Measurements from ENCODE around the gene STK4. TPM values are rescaled to one million over a fixed set of nuclear protein-coding genes. Genes with fewer than 3 reads are reported as not detected.

STK4 gene
- total RNA-seq, 4 donors from 2014 or later, result 27.7 to 128 (median 42.9) TPM

DNA sequence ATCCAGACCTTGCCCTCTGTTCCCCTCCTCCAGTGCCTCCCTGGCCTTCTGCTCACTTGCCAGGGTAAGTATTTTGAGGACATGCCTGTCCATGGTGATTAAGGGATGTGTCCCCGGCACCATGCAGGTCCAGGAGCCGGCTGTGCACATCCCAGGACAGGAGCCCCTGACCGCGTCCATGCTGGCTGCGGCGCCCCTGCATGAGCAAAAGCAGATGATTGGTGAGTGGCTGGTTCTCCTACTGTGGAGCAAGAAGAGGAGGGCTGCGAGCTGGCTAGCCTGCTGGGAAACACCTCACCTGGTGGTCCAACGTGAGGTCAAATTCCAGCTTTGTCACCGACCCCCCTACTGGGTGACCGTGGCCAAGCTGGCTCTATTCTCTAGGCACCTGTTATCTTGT lies 29.8 kb upstream of the STK4 start:
- Histone ChIP-seq H3K36me3 (peaks cover 0 to 9% (median 0%) of the 10 kb centered on the region in 3 donors), H3K4me1 (no peaks in the 10 kb centered on the region), H3K4me3 (no peak overlapping the region), H3K27ac (no peak overlapping the region), H3K27me3 (no peaks in the 10 kb centered on the region), H3K9me3 (no peaks in the 10 kb centered on the region)
- no peak for TF ChIP-seq POLR2A (IDR thresholded peaks at IDR 0.05)
- TF ChIP-seq, protein P1, sequence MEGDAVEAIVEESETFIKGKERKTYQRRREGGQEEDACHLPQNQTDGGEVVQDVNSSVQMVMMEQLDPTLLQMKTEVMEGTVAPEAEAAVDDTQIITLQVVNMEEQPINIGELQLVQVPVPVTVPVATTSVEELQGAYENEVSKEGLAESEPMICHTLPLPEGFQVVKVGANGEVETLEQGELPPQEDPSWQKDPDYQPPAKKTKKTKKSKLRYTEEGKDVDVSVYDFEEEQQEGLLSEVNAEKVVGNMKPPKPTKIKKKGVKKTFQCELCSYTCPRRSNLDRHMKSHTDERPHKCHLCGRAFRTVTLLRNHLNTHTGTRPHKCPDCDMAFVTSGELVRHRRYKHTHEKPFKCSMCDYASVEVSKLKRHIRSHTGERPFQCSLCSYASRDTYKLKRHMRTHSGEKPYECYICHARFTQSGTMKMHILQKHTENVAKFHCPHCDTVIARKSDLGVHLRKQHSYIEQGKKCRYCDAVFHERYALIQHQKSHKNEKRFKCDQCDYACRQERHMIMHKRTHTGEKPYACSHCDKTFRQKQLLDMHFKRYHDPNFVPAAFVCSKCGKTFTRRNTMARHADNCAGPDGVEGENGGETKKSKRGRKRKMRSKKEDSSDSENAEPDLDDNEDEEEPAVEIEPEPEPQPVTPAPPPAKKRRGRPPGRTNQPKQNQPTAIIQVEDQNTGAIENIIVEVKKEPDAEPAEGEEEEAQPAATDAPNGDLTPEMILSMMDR (IDR thresholded peaks at IDR 0.05), result no peak
- DNase-seq, result no peak

GRCh38 chr20:44938637-44939036 lies 27.7 kb upstream of the STK4 start:
- no peak for DNase-seq
- Histone ChIP-seq H3K9me3 (no peaks in the 10 kb centered on the region), H3K36me3 (peaks cover 0 to 31% (median 0%) of the 10 kb centered on the region in 3 donors), H3K27ac (no peak overlapping the region), H3K4me1 (no peaks in the 10 kb centered on the region), H3K27me3 (no peaks in the 10 kb centered on the region), H3K4me3 (no peak overlapping the region)
- no peak for TF ChIP-seq POLR2A (IDR thresholded peaks at IDR 0.05)
- TF ChIP-seq, protein P1 (IDR thresholded peaks at IDR 0.05), result no peak

GRCh38 chr20:44941120-44941691 lies 25.1 kb upstream of the STK4 start:
- H3K36me3 ChIP-seq, result peaks cover 0 to 56% (median 0%) of the 10 kb centered on the region in 3 donors
- no peak for TF ChIP-seq POLR2A (IDR thresholded peaks at IDR 0.05)
- TF ChIP-seq, protein P1 (IDR thresholded peaks at IDR 0.05), result no peak
- DNase-seq, result no peak
- H3K4me1 ChIP-seq, result no peaks in the 10 kb centered on the region
- H3K4me3 ChIP-seq, result no peak overlapping the region
- H3K27ac ChIP-seq, result no peak overlapping the region
- no peaks in the 10 kb centered on the region for H3K9me3 ChIP-seq
- H3K27me3 ChIP-seq, result no peaks in the 10 kb centered on the region

GRCh38 chr20:44942264-44942973 lies 23.9 kb upstream of the STK4 start:
- Histone ChIP-seq H3K4me3 (no peak overlapping the region), H3K27me3 (no peaks in the 10 kb centered on the region), H3K9me3 (no peaks in the 10 kb centered on the region), H3K36me3 (peaks cover 0 to 68% (median 0%) of the 10 kb centered on the region in 3 donors), H3K4me1 (no peaks in the 10 kb centered on the region), H3K27ac (no peak overlapping the region)
- DNase-seq, result no peak
- TF ChIP-seq, protein P1 (IDR thresholded peaks at IDR 0.05), result no peak
- TF ChIP-seq POLR2A (IDR thresholded peaks at IDR 0.05), result no peak

DNA sequence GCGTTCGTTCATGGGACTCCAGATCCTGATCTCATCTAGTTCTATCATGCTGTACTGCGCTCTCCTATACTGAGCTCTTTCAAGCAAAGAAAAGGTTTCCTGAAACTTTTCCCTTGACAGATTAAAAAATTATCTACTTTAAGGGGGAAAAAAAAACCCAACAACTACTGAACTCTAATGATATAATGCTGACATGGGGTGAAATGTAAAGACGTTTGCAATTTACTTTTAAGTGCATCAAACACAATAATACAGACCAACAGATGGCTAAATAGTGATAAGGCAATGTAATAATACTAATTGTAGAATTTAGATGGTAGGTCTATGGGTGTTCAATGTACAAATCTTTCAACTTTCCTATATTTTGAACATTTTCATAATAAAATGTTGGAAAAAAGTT lies 22.5 kb upstream of the STK4 start:
- DNase-seq, result no peak
- TF ChIP-seq POLR2A (IDR thresholded peaks at IDR 0.05), result no peak
- TF ChIP-seq, protein P1 (IDR thresholded peaks at IDR 0.05), result no peak
- Histone ChIP-seq H3K9me3 (no peaks in the 10 kb centered on the region), H3K36me3 (peaks cover 0 to 83% (median 0%) of the 10 kb centered on the region in 3 donors), H3K27ac (no peak overlapping the region), H3K4me3 (no peak overlapping the region), H3K4me1 (no peaks in the 10 kb centered on the region), H3K27me3 (no peaks in the 10 kb centered on the region)

Measured in Peyer's patch (tissue), 4 donors.